HG03342 (cell line): ENCODE data around the gene MRPL39.

Experiments
- ATAC-seq: cut with Tn5 transposase; IDR thresholded peaks from one replicate; pipeline ENCODE4 v1.9.1; 2021; ENCODE audit warnings: mild to moderate bottlenecking, moderate library complexity; ENCODE audit not compliant: unreplicated experiment

MRPL39 gene

GRCh38 chr21:25615880-25616279 is 8.6 kb upstream of the MRPL39 start:
- no peak for ATAC-seq

- no peak for ATAC-seq
Measured at GRCh38 chr21:25614441-25614840, 7.2 kb upstream of the MRPL39 start.

GRCh38 chr21:25608044-25608737 is 910 bp upstream of the MRPL39 start:
- ATAC-seq: peak; percentile 76

DNA sequence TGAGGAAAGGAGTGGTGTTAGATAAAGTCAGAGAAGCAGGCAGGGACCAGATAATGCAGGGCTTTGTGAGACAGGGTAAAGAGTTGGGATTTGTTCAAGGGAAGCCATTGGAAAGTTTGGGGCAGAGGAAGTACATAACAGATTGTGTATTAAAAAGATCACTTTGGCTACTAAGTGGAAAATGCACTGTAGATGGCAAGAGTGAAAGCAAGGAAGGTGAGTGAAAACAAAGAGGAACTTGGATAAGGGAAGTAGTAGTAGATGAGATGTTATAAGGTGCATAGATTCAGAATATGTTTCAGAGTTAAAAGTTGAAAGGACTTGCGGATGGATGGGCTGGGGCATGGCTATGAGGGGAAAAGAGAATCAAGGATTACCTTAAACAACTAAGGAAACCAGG is 17.4 kb downstream of the MRPL39 start:
- no peak for ATAC-seq

DNA sequence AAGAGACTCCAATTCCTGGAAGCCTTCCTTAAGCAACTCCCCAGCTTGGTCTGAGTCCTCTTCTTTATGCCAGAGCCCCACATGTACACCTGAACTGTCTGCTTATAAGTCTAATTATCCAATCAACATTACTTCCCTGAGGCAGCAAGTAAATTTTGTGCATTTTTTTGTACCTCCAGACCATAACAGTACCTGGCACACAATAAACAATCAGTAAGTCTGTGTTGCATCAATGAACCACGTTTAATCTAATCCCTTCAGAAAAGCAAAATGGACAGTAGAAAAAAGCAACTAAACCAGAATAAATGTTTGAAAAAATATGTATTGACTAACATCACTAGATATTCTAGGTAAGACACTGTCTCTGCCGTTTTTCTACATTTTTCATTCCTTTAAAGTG is 20.5 kb downstream of the MRPL39 start:
- ATAC-seq: no peak

- ATAC-seq: no peak
Measured at GRCh38 chr21:25586326-25586725, 21.0 kb downstream of the MRPL39 start.

GRCh38 chr21:25584833-25585676 is 22.2 kb downstream of the MRPL39 start:
- no peak for ATAC-seq

DNA sequence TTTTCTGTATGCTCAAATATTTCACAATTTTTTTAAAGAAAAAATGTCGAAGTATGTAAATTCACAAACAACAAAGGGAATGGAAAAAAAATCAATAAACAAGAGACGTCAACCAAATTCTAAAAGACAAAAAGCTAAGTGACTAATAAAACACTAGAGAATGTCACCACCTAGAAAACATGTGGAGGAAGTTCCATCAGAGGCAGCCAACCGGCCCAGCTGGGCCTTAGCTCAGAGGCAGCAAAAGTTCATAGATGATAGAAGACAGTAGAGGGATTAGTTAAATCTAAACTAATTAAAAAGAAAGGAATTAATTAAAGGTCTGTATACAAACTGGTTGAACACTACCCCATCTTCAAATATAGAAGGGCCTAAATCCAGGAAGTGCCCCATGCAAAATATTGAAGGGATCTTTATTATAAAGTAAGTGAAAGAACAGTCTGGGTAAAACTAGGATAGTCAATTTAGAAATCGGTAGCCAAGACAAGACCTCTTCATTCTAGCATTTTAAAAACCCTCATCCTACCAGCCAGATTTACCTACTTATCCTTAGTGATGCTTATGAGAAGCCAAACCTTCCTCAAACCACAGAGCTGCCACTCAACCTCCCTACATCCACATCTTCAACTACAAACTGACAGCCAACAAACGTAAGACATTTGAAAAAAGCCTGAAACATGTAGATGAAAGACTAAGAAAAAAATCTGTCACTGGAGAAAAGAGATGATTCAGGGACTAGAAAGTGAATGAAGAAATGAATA is 23.7 kb downstream of the MRPL39 start:
- no peak for ATAC-seq

GRCh38 chr21:25582888-25583287 is 24.4 kb downstream of the MRPL39 start:
- no peak for ATAC-seq

DNA sequence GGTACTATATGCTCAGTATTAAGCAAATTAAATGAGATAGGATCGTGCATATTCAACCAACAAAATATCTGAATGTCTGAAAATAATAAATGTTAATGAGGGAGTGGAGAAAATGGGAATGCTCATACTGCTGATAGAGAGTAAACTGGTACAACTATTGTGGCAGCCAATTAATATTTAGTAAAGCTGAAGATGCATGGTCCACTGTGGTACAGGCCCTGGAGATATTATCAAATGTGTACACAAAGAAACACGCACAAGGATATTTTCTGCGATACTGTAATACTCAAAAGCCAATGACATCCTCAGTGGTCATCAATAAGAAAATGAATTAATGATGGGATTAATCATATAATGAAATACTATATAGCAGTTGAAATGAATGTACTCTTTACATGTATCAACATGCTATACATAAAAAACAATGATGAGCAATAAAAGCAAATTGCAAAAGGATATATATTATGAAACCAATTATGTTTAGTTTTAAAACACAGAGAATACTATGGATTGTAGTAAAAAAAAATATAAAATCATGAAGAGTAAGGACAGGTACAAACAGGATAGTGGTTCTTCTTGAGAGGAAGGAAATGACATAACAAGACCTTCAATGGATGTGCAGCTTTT is 25.0 kb downstream of the MRPL39 start:
- ATAC-seq: no peak

DNA sequence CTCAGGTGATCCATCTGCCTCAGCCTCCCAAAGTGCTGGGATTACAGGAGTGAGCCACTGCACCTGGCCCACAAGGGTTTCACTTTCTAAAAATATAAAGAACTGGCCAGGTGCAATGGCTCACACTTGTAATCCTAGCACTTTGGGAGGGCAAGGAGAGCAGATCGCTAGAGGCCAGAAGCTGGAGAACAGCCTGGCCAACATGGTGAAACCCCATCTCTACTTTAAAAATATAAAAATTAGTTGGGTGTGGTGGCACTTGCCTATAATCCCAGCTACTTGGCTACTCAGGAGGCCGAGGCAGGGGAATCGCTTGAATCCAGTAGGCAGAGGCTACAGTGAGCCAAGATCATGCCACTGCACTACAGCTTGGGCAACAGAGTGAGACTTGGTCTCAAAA is 25.7 kb downstream of the MRPL39 start:
- ATAC-seq: no peak

DNA sequence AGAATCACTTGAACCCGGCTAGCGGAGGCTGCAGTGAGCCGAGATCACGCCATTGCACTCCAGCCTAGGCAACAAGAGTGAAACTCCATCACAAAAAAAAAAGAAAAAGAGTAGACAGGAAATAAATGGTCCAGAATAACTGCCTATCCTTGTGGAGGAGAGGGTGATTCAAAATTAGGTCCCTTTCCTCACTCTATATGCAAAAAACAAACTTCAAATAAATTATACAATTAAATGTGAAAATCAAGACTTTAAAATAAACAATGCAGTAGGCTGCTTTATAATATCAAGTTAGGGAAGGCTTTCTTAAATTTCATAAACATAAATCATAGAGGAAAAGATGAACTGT is 26.4 kb downstream of the MRPL39 start:
- no peak for ATAC-seq

- no peak for ATAC-seq
Measured at GRCh38 chr21:25579226-25580013, 27.9 kb downstream of the MRPL39 start.

- ATAC-seq: peak; percentile 28
Measured at GRCh38 chr21:25578056-25578961, 29.0 kb downstream of the MRPL39 start.

GRCh38 chr21:25577424-25578055 is 29.7 kb downstream of the MRPL39 start:
- peak; percentile 19 for ATAC-seq

DNA sequence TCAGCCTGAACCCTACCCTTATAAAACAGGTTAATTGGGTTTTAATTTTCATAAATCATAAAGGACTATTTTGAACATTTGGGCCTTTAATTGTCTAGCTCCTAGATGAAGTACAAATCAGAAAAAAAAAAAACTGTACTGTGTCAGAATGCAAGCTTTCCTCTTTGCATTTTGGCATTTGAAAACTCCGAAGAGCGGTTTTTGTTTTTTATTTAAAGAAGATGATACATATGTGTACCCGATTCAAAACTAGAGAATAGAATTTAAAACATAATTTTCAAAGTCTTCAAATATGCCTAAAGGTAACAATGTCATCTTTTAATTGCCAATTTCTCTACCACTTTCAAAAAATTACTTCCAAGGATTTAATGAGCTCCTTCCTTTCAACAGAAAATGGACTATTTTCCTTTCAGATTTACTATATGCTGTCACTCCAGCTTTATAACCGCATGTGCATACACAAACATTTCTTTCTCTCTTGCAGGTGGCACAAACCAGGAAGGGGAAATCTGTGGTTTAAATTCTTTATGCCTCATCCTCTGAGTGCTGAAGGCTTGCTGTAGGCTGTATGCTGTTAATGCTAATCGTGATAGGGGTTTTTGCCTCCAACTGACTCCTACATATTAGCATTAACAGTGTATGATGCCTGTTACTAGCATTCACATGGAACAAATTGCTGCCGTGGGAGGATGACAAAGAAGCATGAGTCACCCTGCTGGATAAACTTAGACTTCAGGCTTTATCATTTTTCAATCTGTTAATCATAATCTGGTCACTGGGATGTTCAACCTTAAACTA is 33.7 kb downstream of the MRPL39 start:
- peak; percentile 22 for ATAC-seq

DNA sequence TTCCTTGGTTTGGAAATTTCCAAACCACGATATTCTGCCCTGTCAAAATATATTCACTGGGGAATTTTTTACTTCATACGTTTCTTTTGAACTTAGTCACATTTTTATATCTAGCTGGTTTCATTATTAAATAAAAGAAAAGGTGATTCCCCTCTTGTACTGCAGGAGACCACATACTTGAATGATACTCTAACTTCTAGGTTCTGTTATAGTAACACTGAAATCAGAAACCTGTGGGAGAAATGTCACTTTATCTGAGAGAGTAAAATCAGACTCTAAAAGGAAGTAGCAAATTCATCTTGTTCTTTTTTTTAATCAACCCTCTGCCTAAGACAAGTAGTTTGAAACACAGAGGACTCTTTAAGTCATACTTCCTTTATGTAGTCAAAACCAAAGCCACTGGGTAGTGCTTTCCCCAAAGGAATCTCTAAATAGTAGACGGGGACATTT is 34.4 kb downstream of the MRPL39 start:
- ATAC-seq: peak; percentile 25

DNA sequence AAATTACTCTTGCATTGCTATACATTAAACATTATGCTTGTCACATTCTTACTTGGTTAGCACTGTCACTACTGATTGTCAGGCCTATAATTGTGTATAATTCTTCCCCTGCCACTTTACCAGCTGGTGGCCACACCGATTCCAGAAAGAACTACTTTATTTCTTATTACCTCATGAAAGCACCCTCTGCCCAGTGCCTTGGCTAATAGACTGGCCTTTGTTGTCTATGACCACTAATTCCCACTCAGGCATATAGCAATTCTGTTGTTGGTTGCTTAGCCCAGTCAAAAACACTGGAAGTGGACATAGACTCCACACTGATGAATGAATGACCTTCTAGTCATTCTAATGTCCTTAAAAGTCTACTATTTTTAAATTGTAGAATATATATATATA is 35.6 kb downstream of the MRPL39 start:
- ATAC-seq: no peak
